Glutamatergic neuron (in vitro differentiated cells): ENCODE measurements around the gene PNPLA7. TPM values are rescaled to one million over a fixed set of nuclear protein-coding genes. Genes with fewer than 3 reads are reported as not detected.

ENCODE experiments used
- DNase-seq: peaks from one replicate; pipeline ENCODE4 v3.0.0; 2022
- H3K27ac Mint-ChIP-seq: one replicate; pipeline ENCODE4 v1.8.0; 2020; ENCODE audit warnings: mild to moderate bottlenecking, mixed read lengths, inconsistent platforms; ENCODE audit not compliant: unreplicated experiment
- H3K27me3 Mint-ChIP-seq: one replicate; pipeline ENCODE4 v1.8.0; 2020; ENCODE audit warnings: mild to moderate bottlenecking, moderate library complexity, mixed read lengths, inconsistent platforms; ENCODE audit not compliant: unreplicated experiment
- H3K36me3 Mint-ChIP-seq: one replicate; pipeline ENCODE4 v1.8.0; 2020; ENCODE audit warnings: mild to moderate bottlenecking, mixed read lengths, inconsistent platforms; ENCODE audit not compliant: unreplicated experiment
- H3K4me1 Mint-ChIP-seq: one replicate; pipeline ENCODE4 v1.8.0; 2020; ENCODE audit warnings: mild to moderate bottlenecking, low read depth, mixed read lengths, inconsistent platforms; ENCODE audit not compliant: unreplicated experiment
- H3K4me3 Mint-ChIP-seq: one replicate; pipeline ENCODE4 v1.8.0; 2020; ENCODE audit warnings: mild to moderate bottlenecking, mixed read lengths, inconsistent platforms; ENCODE audit not compliant: unreplicated experiment
- H3K9me3 Mint-ChIP-seq: one replicate; pipeline ENCODE4 v1.8.0; 2020; ENCODE audit warnings: mild to moderate bottlenecking, moderate library complexity, mixed read lengths, inconsistent platforms; ENCODE audit not compliant: unreplicated experiment
- CTCF ChIP-seq: fragments of 200-600 bp; sonication (generic); IDR thresholded peaks from one replicate; pipeline ENCODE4 v1.5.0; 2021; ENCODE audit not compliant: partially characterized antibody, unreplicated experiment
- total RNA-seq: library from RNA; stranded (reverse); fragmentation: NEBNext Ultra II Directional; extraction: Animal tissue kit (Norgen Biotek cat#: 25700); gene quantifications from one replicate; pipeline ENCODE4 v1.2.1, GENCODE V29; 2021; ENCODE audit not compliant: unreplicated experiment

The PNPLA7 gene
- total RNA-seq, 1 donor from 2014 or later: 6.7 TPM

DNA sequence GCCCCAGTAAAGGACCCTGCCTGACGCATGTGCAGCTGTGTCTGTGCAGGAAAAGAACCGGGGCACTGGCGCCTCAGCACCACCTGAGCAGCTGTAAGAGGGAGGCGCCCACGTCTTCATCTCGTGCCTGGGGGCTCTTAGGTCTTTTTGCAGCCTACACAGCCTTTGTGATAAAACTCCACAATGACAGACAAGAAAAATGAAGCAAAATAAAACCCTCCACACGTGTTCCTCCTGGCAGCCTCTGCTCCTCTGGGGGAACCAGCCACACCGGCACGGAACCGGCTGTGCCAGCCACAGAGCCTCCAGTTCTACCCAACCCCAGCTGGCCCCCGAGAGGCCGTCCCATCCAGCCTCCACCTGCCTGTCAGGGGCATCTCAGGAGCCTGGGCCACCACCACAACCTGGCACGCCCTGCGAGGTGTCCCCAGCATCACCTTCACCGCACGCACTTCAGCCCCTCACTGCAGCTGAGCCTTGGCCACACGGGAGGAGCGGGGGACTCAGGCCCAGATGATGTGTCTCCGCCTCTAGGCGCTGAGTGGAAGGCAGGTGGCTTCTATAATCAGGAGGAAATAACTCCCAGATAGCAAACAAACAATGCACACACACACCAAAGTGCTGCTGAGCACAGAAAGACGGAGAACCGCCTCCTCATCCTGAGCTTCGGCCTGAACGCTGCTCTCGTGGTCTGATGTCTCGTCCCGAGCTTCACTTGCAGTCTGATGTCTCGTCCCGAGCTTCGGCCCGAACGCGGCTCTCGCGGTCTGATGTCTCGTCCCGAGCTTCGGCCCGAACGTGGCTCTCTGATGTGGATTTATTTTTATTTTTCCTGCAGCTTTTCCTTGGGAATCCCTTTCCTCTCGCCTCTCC, 62.5 kb downstream of the PNPLA7 start:
- peak overlapping the region; percentile 95 for H3K27ac Mint-ChIP-seq
- H3K36me3 Mint-ChIP-seq: no peaks in the 10 kb centered on the region
- H3K9me3 Mint-ChIP-seq: peaks cover 5% of the 10 kb centered on the region
- peaks cover 26% of the 10 kb centered on the region for H3K4me1 Mint-ChIP-seq
- TF ChIP-seq CTCF: no peak
- H3K4me3 Mint-ChIP-seq: peak overlapping the region; percentile 69
- DNase-seq: no peak
- peaks cover 9% of the 10 kb centered on the region for H3K27me3 Mint-ChIP-seq

- DNase-seq: no peak
- Mint-ChIP-seq H3K27ac (peak overlapping the region; percentile 95), H3K36me3 (no peaks in the 10 kb centered on the region), H3K4me1 (peaks cover 23% of the 10 kb centered on the region), H3K9me3 (peaks cover 5% of the 10 kb centered on the region), H3K27me3 (peaks cover 9% of the 10 kb centered on the region), H3K4me3 (peak overlapping the region; percentile 47)
- TF ChIP-seq CTCF: no peak
Measured at GRCh38 chr9:137486545-137487453, 63.4 kb downstream of the PNPLA7 start.

GRCh38 chr9:137486141-137486490, 64.1 kb downstream of the PNPLA7 start:
- no peaks in the 10 kb centered on the region for H3K36me3 Mint-ChIP-seq
- TF ChIP-seq CTCF: no peak
- peaks cover 18% of the 10 kb centered on the region for H3K4me1 Mint-ChIP-seq
- peak overlapping the region; percentile 59 for H3K27ac Mint-ChIP-seq
- peaks cover 7% of the 10 kb centered on the region for H3K9me3 Mint-ChIP-seq
- peaks cover 7% of the 10 kb centered on the region for H3K27me3 Mint-ChIP-seq
- peak overlapping the region; percentile 47 for H3K4me3 Mint-ChIP-seq
- DNase-seq: no peak

GRCh38 chr9:137485343-137486140, 64.7 kb downstream of the PNPLA7 start:
- no peak overlapping the region for H3K27ac Mint-ChIP-seq
- no peaks in the 10 kb centered on the region for H3K36me3 Mint-ChIP-seq

More at GRCh38 chr9:137485343-137486140, 64.7 kb downstream of the PNPLA7 start:
- Mint-ChIP-seq H3K27me3 (peaks cover 9% of the 10 kb centered on the region), H3K4me3 (no peak overlapping the region), H3K9me3 (peaks cover 7% of the 10 kb centered on the region), H3K4me1 (peaks cover 18% of the 10 kb centered on the region)
- TF ChIP-seq CTCF: no peak
- no peak for DNase-seq
